HCT116 (cell line): ENCODE data around the gene RMP24.

Experiments
- ATAC-seq: fragments of 200-7000 bp; cut with Tn5 transposase; 2 replicates; pipeline ENCODE4 v1.9.1; 2020; ENCODE audit warnings: mild to moderate bottlenecking, moderate library complexity
- BruUV-seq: library from RNA; stranded (reverse); fragments of 400-500 nt; replicated peaks from 2 replicates; lab custom pipeline; 2021; lab: Mats Ljungman, UMichigan
- CTCF ChIA-PET: fragments of 300-600 bp; sonication (Branson Sonifier 250); formaldehyde crosslinking; loops from one replicate; lab custom pipeline; 2021; ENCODE audit warnings: antibody characterized with exemption; lab: Charles Lee
- POLR2A ChIA-PET: fragments of 300-600, 350-600 bp; sonication (Branson Sonifier 250); formaldehyde crosslinking; loops from one replicate; lab custom pipeline; 2021; ENCODE audit warnings: antibody characterized with exemption; lab: Charles Lee
- RAD21 ChIA-PET, 2 experiments: fragments of 300-600 bp; sonication (Branson Sonifier 250); formaldehyde crosslinking; loops; one replicate each; lab custom pipeline; 2023; ENCODE audit warnings: low total read pairs in 2 of 2; ENCODE audit not compliant: uncharacterized antibody in 2 of 2, unreplicated experiment in 2 of 2, low non-redundant PET in 1 of 2; lab: Charles Lee
- DNase-seq: peaks from one replicate; pipeline ENCODE4 v3.0.0-alpha.2; 2010; ENCODE audit warnings: low read depth, low spot score
- H2AFZ ChIP-seq: fragments of 200-600 bp; shearing (Covaris generic), sonication (generic); 2 replicates; pipeline ENCODE4 v1.6.1; 2017; ENCODE audit warnings: low read depth, mixed run types, mixed read lengths, antibody characterized with exemption, low read length; ENCODE audit not compliant: poor library complexity, severe bottlenecking
- H3K27ac ChIP-seq: 2 replicates; pipeline ENCODE4 v1.5.1; 2012; ENCODE audit warnings: low read depth, low read length
- H3K27me3 ChIP-seq: fragments of 200-600 bp; sonication (generic); 2 replicates; pipeline ENCODE4 v1.6.1; 2016; ENCODE audit warnings: mixed run types, low read length, mixed read lengths; ENCODE audit not compliant: insufficient read depth
- H3K36me3 ChIP-seq, 2 experiments: fragments of 200-500 bp in 1 of 2; fragments of 200-600 bp in 1 of 2; sonication (Bioruptor generic) in 1 of 2; sonication (generic) in 1 of 2; 2 replicates each; pipeline versions ENCODE4 v1.5.1 to v1.6.1; 2014 to 2016; ENCODE audit warnings: low read length in 2 of 2, inconsistent platforms in 1 of 2, mixed read lengths in 1 of 2, mixed run types in 1 of 2; ENCODE audit not compliant: insufficient read depth in 2 of 2, control insufficient read depth in 1 of 2
- H3K4me1 ChIP-seq, 2 experiments: fragments of 200-600 bp in 1 of 2; sonication (generic) in 1 of 2; 2 replicates each; pipeline versions ENCODE4 v1.5.1 to v1.6.1; 2012 to 2017; ENCODE audit warnings: low read length in 2 of 2, inconsistent platforms in 1 of 2, mild to moderate bottlenecking in 1 of 2, mixed read lengths in 1 of 2, mixed run types in 1 of 2, moderate library complexity in 1 of 2; ENCODE audit not compliant: insufficient read depth in 2 of 2, control insufficient read depth in 1 of 2
- H3K4me2 ChIP-seq: fragments of 200-600 bp; sonication (generic); 2 replicates; pipeline ENCODE4 v1.6.1; 2017; ENCODE audit warnings: mixed run types, low read length, mixed read lengths
- H3K4me3 ChIP-seq, 2 experiments: fragments of 200-600 bp in 1 of 2; sonication (generic) in 1 of 2; replicated peaks in 1 of 2; 2 replicates each; pipeline ENCODE4 v1.5.1; 2011 to 2016; ENCODE audit warnings: low read length in 2 of 2, control low read depth in 1 of 2, low read depth in 1 of 2, mild to moderate bottlenecking in 1 of 2, mixed read lengths in 1 of 2, mixed run types in 1 of 2
- H3K79me2 ChIP-seq: fragments of 200-600 bp; sonication (generic); 2 replicates; pipeline ENCODE4 v1.6.1; 2017; ENCODE audit warnings: mild to moderate bottlenecking, mixed run types, low read length, moderate library complexity, mixed read lengths; ENCODE audit not compliant: insufficient read depth
- H3K9ac ChIP-seq: fragments of 200-600 bp; sonication (generic); 2 replicates; pipeline ENCODE4 v1.6.1; 2016; ENCODE audit warnings: low read length, mixed read lengths
- H3K9me2 ChIP-seq: fragments of 200-600 bp; sonication (generic), shearing (Covaris generic); 2 replicates; pipeline ENCODE4 v1.6.1; 2017; ENCODE audit warnings: mixed run types, mild to moderate bottlenecking, moderate library complexity; ENCODE audit not compliant: insufficient read depth
- H3K9me3 ChIP-seq, 2 experiments: fragments of 200-500 bp in 1 of 2; fragments of 200-600 bp in 1 of 2; sonication (Bioruptor generic) in 1 of 2; sonication (generic) in 1 of 2; 2 replicates each; pipeline ENCODE4 v1.6.1; 2014 to 2017; ENCODE audit warnings: low read length in 2 of 2, mixed read lengths in 2 of 2, inconsistent platforms in 1 of 2, low read depth in 1 of 2, mild to moderate bottlenecking in 1 of 2, mixed run types in 1 of 2, moderate library complexity in 1 of 2; ENCODE audit not compliant: control insufficient read depth in 1 of 2, insufficient read depth in 1 of 2
- H4K20me1 ChIP-seq: fragments of 200-600 bp; sonication (generic), shearing (Covaris generic); 2 replicates; pipeline ENCODE4 v1.6.1; 2017; ENCODE audit warnings: mixed run types, mild to moderate bottlenecking, moderate library complexity; ENCODE audit not compliant: insufficient read depth
- CBX3 ChIP-seq: IDR thresholded peaks from 2 replicates; pipeline ENCODE4 v1.6.1; 2012; ENCODE audit warnings: low read depth
- CEBPB ChIP-seq: IDR thresholded peaks from 2 replicates; pipeline ENCODE4 v1.6.1; 2012; ENCODE audit warnings: low read depth
- EGR1 ChIP-seq: IDR thresholded peaks from 2 replicates; pipeline ENCODE4 v1.6.1; 2012; ENCODE audit warnings: low read depth
- ELF1 ChIP-seq: IDR thresholded peaks from 2 replicates; pipeline ENCODE4 v1.6.1; 2012; ENCODE audit warnings: low read depth, borderline replicate concordance
- JUND ChIP-seq: IDR thresholded peaks from 2 replicates; pipeline ENCODE4 v1.6.1; 2012
- POLR2A ChIP-seq: IDR thresholded peaks from 2 replicates; pipeline ENCODE4 v1.7.0; 2011; ENCODE audit warnings: borderline replicate concordance; ENCODE audit not compliant: insufficient read depth, insufficient read length; ENCODE audit errors: extremely low read depth
- POLR2AphosphoS5 ChIP-seq: IDR thresholded peaks from 2 replicates; pipeline ENCODE4 v1.6.1; 2011; ENCODE audit warnings: mild to moderate bottlenecking, low read depth, low read length, moderate library complexity
- RAD21 ChIP-seq: IDR thresholded peaks from 2 replicates; pipeline ENCODE4 v1.6.1; 2012; ENCODE audit warnings: low read depth, mild to moderate bottlenecking
- SP1 ChIP-seq: IDR thresholded peaks from 2 replicates; pipeline ENCODE4 v1.6.1; 2012; ENCODE audit warnings: low read depth
- TCF7L2 ChIP-seq: IDR thresholded peaks from 2 replicates; pipeline ENCODE4 v1.7.0; 2011; ENCODE audit warnings: borderline replicate concordance, inconsistent platforms; ENCODE audit not compliant: insufficient read depth, insufficient read length; ENCODE audit errors: extremely low read depth
- intact Hi-C: fragments of 100-400 bp; cut with micrococcal nuclease; formaldehyde crosslinking; loops from 2 replicates; pipeline ENCODE4 v1.10.0; 2022
- TF ChIP-seq, protein P1 (sequence below): IDR thresholded peaks from 2 replicates; pipeline ENCODE4 v1.6.1; 2011; ENCODE audit warnings: mild to moderate bottlenecking, low read length, moderate library complexity; ENCODE audit not compliant: insufficient replicate concordance; ENCODE audit errors: extremely low read depth
- TF ChIP-seq, protein P2 (sequence below): IDR thresholded peaks from 2 replicates; pipeline ENCODE4 v1.6.1; 2012
- TF ChIP-seq, protein P3 (sequence below): IDR thresholded peaks from 2 replicates; pipeline ENCODE4 v1.6.1; 2012; ENCODE audit warnings: low read depth

Gene RMP24

DNA sequence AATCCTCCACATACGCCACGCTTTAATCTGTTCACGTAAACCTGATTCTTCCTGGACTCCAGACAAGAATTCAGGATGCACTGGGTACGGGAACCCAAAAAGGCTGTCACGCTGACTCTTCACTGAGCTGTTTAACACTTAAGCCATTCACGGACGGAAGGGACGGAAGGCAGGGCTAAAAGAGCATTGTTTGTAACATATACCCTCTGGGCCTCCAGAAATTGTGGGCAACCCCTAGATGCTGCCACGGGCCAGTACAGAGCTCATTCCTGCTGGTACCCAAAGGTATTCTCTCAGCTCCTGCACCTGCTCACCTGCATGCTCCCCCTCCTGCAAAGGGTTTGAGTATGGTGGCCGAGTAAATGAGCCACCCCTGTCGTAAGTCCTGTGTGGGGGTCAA lies 45.6 kb upstream of the RMP24 start:
- no peaks in the 10 kb centered on the region for H3K36me3 ChIP-seq
- RAD21 ChIA-PET, result no interaction called here
- TF ChIP-seq ELF1, result no peak
- TF ChIP-seq, protein P1, sequence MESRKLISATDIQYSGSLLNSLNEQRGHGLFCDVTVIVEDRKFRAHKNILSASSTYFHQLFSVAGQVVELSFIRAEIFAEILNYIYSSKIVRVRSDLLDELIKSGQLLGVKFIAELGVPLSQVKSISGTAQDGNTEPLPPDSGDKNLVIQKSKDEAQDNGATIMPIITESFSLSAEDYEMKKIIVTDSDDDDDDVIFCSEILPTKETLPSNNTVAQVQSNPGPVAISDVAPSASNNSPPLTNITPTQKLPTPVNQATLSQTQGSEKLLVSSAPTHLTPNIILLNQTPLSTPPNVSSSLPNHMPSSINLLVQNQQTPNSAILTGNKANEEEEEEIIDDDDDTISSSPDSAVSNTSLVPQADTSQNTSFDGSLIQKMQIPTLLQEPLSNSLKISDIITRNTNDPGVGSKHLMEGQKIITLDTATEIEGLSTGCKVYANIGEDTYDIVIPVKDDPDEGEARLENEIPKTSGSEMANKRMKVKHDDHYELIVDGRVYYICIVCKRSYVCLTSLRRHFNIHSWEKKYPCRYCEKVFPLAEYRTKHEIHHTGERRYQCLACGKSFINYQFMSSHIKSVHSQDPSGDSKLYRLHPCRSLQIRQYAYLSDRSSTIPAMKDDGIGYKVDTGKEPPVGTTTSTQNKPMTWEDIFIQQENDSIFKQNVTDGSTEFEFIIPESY, result no peak
- TF ChIP-seq, protein P2, sequence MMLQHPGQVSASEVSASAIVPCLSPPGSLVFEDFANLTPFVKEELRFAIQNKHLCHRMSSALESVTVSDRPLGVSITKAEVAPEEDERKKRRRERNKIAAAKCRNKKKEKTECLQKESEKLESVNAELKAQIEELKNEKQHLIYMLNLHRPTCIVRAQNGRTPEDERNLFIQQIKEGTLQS, result no peak
- no peak for TF ChIP-seq TCF7L2
- no peak for TF ChIP-seq POLR2AphosphoS5
- no peak for TF ChIP-seq EGR1
- TF ChIP-seq, protein P3, sequence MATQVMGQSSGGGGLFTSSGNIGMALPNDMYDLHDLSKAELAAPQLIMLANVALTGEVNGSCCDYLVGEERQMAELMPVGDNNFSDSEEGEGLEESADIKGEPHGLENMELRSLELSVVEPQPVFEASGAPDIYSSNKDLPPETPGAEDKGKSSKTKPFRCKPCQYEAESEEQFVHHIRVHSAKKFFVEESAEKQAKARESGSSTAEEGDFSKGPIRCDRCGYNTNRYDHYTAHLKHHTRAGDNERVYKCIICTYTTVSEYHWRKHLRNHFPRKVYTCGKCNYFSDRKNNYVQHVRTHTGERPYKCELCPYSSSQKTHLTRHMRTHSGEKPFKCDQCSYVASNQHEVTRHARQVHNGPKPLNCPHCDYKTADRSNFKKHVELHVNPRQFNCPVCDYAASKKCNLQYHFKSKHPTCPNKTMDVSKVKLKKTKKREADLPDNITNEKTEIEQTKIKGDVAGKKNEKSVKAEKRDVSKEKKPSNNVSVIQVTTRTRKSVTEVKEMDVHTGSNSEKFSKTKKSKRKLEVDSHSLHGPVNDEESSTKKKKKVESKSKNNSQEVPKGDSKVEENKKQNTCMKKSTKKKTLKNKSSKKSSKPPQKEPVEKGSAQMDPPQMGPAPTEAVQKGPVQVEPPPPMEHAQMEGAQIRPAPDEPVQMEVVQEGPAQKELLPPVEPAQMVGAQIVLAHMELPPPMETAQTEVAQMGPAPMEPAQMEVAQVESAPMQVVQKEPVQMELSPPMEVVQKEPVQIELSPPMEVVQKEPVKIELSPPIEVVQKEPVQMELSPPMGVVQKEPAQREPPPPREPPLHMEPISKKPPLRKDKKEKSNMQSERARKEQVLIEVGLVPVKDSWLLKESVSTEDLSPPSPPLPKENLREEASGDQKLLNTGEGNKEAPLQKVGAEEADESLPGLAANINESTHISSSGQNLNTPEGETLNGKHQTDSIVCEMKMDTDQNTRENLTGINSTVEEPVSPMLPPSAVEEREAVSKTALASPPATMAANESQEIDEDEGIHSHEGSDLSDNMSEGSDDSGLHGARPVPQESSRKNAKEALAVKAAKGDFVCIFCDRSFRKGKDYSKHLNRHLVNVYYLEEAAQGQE, result no peak
- TF ChIP-seq SP1, result no peak
- no peak for TF ChIP-seq JUND
- TF ChIP-seq POLR2A, result no peak
- TF ChIP-seq RAD21, result no peak
- no peak for TF ChIP-seq CEBPB
- TF ChIP-seq CBX3, result no peak
- H3K27me3 ChIP-seq, result peaks cover 40% of the 10 kb centered on the region
- H3K9ac ChIP-seq, result no peak overlapping the region
- H3K4me3 ChIP-seq, result no peak overlapping the region
- no peaks in the 10 kb centered on the region for H4K20me1 ChIP-seq
- ATAC-seq, result no peak
- H3K4me2 ChIP-seq, result no peak overlapping the region
- POLR2A ChIA-PET, result no interaction called here
- H3K27ac ChIP-seq, result no peak overlapping the region
- intact Hi-C loops, result no loop called here
- H3K4me1 ChIP-seq, result no peaks in the 10 kb centered on the region
- no TSS peak for BruUV-seq
- H2AFZ ChIP-seq, result no peak overlapping the region
- no peaks in the 10 kb centered on the region for H3K79me2 ChIP-seq
- no peaks in the 10 kb centered on the region for H3K9me2 ChIP-seq
- no peaks in the 10 kb centered on the region for H3K9me3 ChIP-seq
- DNase-seq, result no peak
- CTCF ChIA-PET, result interaction anchor here (1.4 kb wide), 1 partner anchor 23 kb away, joined by 3 read pairs; no protein-coding TSS in a partner anchor
